KMS-11 (cell line): ENCODE measurements around the gene TENM3.

Experiments
- H2AFZ ChIP-seq: fragments of 200-600 bp; sonication (generic); 2 replicates; pipeline ENCODE4 v1.6.1; 2016; ENCODE audit warnings: antibody characterized with exemption, mixed run types, low read depth
- H3K27ac ChIP-seq: fragments of 200-600 bp; sonication (generic); 2 replicates; pipeline ENCODE4 v1.6.1; 2016; ENCODE audit warnings: mild to moderate bottlenecking, mixed run types
- H3K27me3 ChIP-seq: fragments of 200-600 bp; sonication (generic); 2 replicates; pipeline ENCODE4 v1.6.1; 2017; ENCODE audit warnings: mild to moderate bottlenecking, low read depth, mixed run types, moderate library complexity; ENCODE audit not compliant: insufficient read depth
- H3K36me3 ChIP-seq: fragments of 200-600 bp; sonication (generic); 2 replicates; pipeline ENCODE4 v1.6.1; 2017; ENCODE audit warnings: mild to moderate bottlenecking, mixed run types; ENCODE audit not compliant: insufficient read depth
- H3K4me1 ChIP-seq: fragments of 200-600 bp; sonication (generic); 2 replicates; pipeline ENCODE4 v1.6.1; 2016; ENCODE audit warnings: mild to moderate bottlenecking, low read depth, mixed run types; ENCODE audit not compliant: poor library complexity, severe bottlenecking
- H3K4me2 ChIP-seq: fragments of 200-600 bp; sonication (generic); 2 replicates; pipeline ENCODE4 v1.7.0; 2016; ENCODE audit warnings: mild to moderate bottlenecking, mixed run types
- H3K4me3 ChIP-seq: fragments of 200-600 bp; sonication (generic); IDR thresholded peaks from 2 replicates; pipeline ENCODE4 v1.6.1; 2017; ENCODE audit warnings: low read depth, low read length, mixed read lengths; ENCODE audit not compliant: insufficient read depth
- H3K79me2 ChIP-seq: fragments of 200-600 bp; sonication (generic); 2 replicates; pipeline ENCODE4 v1.6.1; 2016; ENCODE audit warnings: low read depth, mixed run types; ENCODE audit not compliant: insufficient read depth
- H3K9ac ChIP-seq: fragments of 200-600 bp; sonication (generic); 2 replicates; pipeline ENCODE4 v1.6.1; 2016; ENCODE audit warnings: mild to moderate bottlenecking, mixed run types
- H4K20me1 ChIP-seq: fragments of 200-600 bp; sonication (generic); 2 replicates; pipeline ENCODE4 v1.6.1; 2016; ENCODE audit warnings: mild to moderate bottlenecking, mixed run types; ENCODE audit not compliant: insufficient read depth
- CTCF ChIP-seq: fragments of 200-600 bp; sonication (generic); conservative IDR thresholded peaks from 2 replicates; pipeline ENCODE4 v1.6.1; 2017; ENCODE audit warnings: low read depth, mild to moderate bottlenecking, antibody characterized with exemption, low read length, moderate library complexity, mixed read lengths

Gene TENM3

GRCh38 chr4:182624281-182624680 is 381.1 kb downstream of the TENM3 start:
- H3K79me2 ChIP-seq, result no peaks in the 10 kb centered on the region
- no peak overlapping the region for H2AFZ ChIP-seq
- H3K9ac ChIP-seq, result no peak overlapping the region
- H3K27me3 ChIP-seq, result no peaks in the 10 kb centered on the region
- no peak overlapping the region for H3K4me2 ChIP-seq
- no peaks in the 10 kb centered on the region for H3K4me1 ChIP-seq
- no peaks in the 10 kb centered on the region for H4K20me1 ChIP-seq
- no peaks in the 10 kb centered on the region for H3K36me3 ChIP-seq
- no peak overlapping the region for H3K4me3 ChIP-seq
- TF ChIP-seq CTCF, result no peak
- no peak overlapping the region for H3K27ac ChIP-seq

DNA sequence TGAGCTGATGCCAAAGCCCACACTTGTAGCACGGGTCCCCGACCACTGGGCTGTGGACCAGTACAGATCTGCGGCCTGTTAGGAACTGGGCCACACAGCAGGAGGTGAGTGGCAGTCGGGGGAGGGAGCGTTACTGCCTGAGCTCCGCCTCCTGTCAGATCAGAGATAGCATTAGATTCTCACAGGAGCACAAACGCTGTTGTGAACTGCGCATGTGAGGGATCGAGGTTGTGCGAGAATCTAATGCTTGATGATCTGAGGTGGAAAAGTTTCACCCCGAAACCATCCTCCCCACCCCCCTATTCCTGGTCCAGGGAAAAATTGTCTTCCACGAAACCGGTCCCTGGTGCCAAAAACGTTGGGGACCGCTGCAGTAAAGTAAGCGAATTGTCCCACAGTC is 382.0 kb downstream of the TENM3 start:
- H3K4me1 ChIP-seq, result no peaks in the 10 kb centered on the region
- H3K4me2 ChIP-seq, result no peak overlapping the region
- H3K9ac ChIP-seq, result no peak overlapping the region
- no peaks in the 10 kb centered on the region for H3K79me2 ChIP-seq
- H3K27ac ChIP-seq, result no peak overlapping the region
- H3K27me3 ChIP-seq, result no peaks in the 10 kb centered on the region
- H2AFZ ChIP-seq, result no peak overlapping the region
- H3K36me3 ChIP-seq, result no peaks in the 10 kb centered on the region
- H3K4me3 ChIP-seq, result no peak overlapping the region
- no peak for TF ChIP-seq CTCF
- H4K20me1 ChIP-seq, result no peaks in the 10 kb centered on the region

DNA sequence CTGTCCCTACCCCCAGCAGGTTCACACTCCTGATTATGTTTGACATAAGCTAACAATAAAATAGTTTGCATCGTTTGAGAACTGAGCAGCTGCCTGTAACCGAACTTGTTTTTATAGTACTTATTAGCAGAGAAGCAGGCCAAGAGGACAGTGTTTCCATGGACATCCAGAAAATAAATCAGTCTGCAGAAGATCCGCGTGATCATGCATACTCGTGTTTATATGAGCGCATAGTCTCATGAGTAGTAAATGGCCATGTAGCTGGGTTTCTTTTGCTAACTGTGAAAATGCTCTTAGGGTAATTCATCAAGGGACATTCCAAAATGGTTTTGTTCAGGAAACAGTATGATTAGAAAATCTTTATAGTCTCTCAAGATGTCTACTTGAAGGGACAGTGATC is 384.8 kb downstream of the TENM3 start:
- Histone ChIP-seq H3K4me2 (no peak overlapping the region), H3K9ac (no peak overlapping the region), H3K79me2 (no peaks in the 10 kb centered on the region), H4K20me1 (no peaks in the 10 kb centered on the region), H3K4me3 (no peak overlapping the region), H3K4me1 (no peaks in the 10 kb centered on the region), H3K27ac (no peak overlapping the region), H2AFZ (no peak overlapping the region), H3K27me3 (no peaks in the 10 kb centered on the region), H3K36me3 (no peaks in the 10 kb centered on the region)
- TF ChIP-seq CTCF, result no peak

GRCh38 chr4:182628544-182628943 is 385.3 kb downstream of the TENM3 start:
- Histone ChIP-seq H2AFZ (no peak overlapping the region), H3K4me2 (no peak overlapping the region), H4K20me1 (no peaks in the 10 kb centered on the region), H3K79me2 (no peaks in the 10 kb centered on the region), H3K4me3 (no peak overlapping the region), H3K27ac (no peak overlapping the region), H3K4me1 (no peaks in the 10 kb centered on the region), H3K9ac (no peak overlapping the region), H3K36me3 (no peaks in the 10 kb centered on the region), H3K27me3 (no peaks in the 10 kb centered on the region)
- TF ChIP-seq CTCF, result no peak

- H3K27ac ChIP-seq, result no peak overlapping the region
- H3K9ac ChIP-seq, result no peak overlapping the region
- H3K4me1 ChIP-seq, result no peaks in the 10 kb centered on the region
- no peaks in the 10 kb centered on the region for H3K36me3 ChIP-seq
- H2AFZ ChIP-seq, result no peak overlapping the region
- H3K27me3 ChIP-seq, result no peaks in the 10 kb centered on the region
- no peak overlapping the region for H3K4me3 ChIP-seq
- H3K79me2 ChIP-seq, result no peaks in the 10 kb centered on the region
- H3K4me2 ChIP-seq, result no peak overlapping the region
- no peaks in the 10 kb centered on the region for H4K20me1 ChIP-seq
- no peak for TF ChIP-seq CTCF
Observed at GRCh38 chr4:182629096-182629495, 385.9 kb downstream of the TENM3 start.
